ENCODE results near the gene ZNRF1.

ZNRF1 gene

DNA sequence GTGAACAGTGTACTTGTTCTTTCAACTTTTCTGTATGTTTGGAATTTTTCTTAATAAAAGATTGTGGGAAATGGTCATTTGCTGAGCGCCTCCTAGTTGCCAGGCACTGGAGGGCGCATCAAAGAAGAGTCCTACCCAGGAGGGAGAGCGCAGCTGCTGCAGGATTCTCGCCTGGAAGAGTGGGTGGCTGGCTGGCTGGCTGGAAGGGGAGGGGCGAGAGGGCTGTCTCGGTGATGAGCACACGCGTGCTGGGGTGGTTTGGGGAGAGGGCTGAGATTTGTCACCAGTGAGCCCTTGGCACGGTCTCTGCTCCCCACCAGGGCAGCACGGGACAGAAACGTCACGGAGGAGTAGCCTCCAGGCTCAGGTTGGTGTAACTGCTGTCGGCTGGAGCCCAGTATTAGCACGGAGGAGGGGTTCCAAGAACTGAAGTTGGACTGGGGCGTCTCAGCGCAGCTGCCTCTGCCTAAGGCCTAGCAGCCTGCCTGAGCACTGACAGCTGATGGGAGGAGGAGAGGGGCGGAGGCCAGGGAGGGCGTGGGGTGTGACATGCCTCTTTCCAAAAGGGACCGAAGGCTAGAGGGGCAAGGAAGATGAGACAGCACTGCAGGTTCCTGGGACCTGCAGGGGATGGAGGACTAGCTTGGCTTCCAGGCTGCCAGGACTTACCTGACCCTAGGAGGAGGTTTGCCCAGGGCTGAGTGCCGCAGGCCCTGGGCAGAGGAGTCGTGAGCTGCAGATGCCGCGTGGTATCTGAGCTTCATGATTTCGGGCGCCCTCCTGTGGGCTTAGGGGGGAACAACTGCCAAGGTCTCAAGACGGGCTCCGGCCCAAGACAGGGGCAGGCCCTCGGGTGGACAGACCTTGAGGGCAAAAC, 112.1 kb downstream of the ZNRF1 start:
- DNase-seq (ENCODE audit: low read depth) = peak; percentile 71
- TF ChIP-seq, protein P1, sequence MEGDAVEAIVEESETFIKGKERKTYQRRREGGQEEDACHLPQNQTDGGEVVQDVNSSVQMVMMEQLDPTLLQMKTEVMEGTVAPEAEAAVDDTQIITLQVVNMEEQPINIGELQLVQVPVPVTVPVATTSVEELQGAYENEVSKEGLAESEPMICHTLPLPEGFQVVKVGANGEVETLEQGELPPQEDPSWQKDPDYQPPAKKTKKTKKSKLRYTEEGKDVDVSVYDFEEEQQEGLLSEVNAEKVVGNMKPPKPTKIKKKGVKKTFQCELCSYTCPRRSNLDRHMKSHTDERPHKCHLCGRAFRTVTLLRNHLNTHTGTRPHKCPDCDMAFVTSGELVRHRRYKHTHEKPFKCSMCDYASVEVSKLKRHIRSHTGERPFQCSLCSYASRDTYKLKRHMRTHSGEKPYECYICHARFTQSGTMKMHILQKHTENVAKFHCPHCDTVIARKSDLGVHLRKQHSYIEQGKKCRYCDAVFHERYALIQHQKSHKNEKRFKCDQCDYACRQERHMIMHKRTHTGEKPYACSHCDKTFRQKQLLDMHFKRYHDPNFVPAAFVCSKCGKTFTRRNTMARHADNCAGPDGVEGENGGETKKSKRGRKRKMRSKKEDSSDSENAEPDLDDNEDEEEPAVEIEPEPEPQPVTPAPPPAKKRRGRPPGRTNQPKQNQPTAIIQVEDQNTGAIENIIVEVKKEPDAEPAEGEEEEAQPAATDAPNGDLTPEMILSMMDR (IDR thresholded peaks at IDR 0.05; ENCODE audit: low read depth, low read length, missing control alignments) = peak; percentile 93
- peak overlapping the region; percentile 6; the same call in 1 of the 2 replicates for H3K4me3 ChIP-seq (ENCODE audit: low read depth, low read length)

DNA sequence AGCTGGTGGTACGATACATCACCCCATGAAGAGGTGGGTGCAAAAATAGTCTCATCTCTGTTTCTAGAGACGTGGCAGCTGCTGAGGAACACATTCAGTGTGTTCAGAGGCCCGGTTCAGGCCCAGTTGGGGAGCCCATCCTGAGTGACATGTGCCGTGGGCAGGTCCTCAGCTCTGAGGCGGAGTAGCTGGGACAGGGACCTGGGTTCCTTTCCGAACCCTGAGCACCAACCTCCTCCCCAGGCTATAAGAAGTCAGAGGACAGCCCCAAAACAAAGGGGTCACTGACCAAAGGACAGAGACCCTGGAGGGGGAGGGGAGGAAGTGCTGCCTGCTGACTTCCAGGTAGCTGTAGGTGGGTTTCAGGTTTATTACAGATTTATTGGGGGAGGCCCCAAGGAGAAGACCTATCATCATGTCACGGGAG, 112.7 kb downstream of the ZNRF1 start:
- DNase-seq (ENCODE audit: low read depth) = no peak
- TF ChIP-seq, protein P1 (IDR thresholded peaks at IDR 0.05; ENCODE audit: low read depth, low read length, missing control alignments) = no peak
- no peak overlapping the region for H3K4me3 ChIP-seq (ENCODE audit: low read depth, low read length)

DNA sequence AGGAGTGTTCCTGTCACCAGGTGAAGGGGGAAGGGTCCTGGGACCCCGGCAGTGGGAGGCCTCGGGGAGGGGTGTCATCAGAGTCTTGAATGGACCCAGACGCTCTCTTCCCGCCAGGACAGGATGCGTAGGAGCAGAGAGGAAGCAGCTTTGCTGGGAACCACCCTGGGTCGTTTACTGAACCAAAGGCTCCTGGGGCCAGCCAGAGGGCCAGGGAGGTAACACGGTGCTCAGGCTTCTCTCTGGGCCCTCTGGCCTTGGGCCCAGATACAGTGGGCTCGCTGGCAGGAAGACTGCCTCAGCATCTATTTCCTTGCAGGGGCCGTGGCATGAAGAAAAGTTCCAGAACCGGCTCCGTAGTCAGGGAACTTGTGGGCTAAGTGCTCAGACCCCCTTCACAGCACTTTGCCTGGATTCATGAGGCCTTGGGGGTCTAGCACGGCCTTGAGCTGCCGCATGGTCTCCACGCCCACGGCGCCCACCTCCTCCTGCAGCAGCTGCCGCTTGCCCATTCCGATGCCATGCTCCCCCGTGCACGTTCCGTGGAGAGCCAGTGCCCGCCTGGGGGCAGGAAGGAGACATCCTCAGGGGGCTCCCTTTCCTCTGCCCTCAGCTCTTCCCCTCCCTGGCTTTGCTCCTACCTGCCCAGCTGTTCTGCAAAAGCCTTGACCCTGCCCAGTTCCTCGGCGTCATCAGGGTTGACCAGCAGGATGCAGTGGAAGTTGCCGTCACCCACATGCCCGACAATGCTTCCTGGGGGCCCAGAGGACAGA, 113.3 kb downstream of the ZNRF1 start:
- TF ChIP-seq, protein P1 (IDR thresholded peaks at IDR 0.05; ENCODE audit: low read depth, low read length, missing control alignments) = no peak
- no peak overlapping the region for H3K4me3 ChIP-seq (ENCODE audit: low read depth, low read length)
- DNase-seq (ENCODE audit: low read depth) = no peak

DNA sequence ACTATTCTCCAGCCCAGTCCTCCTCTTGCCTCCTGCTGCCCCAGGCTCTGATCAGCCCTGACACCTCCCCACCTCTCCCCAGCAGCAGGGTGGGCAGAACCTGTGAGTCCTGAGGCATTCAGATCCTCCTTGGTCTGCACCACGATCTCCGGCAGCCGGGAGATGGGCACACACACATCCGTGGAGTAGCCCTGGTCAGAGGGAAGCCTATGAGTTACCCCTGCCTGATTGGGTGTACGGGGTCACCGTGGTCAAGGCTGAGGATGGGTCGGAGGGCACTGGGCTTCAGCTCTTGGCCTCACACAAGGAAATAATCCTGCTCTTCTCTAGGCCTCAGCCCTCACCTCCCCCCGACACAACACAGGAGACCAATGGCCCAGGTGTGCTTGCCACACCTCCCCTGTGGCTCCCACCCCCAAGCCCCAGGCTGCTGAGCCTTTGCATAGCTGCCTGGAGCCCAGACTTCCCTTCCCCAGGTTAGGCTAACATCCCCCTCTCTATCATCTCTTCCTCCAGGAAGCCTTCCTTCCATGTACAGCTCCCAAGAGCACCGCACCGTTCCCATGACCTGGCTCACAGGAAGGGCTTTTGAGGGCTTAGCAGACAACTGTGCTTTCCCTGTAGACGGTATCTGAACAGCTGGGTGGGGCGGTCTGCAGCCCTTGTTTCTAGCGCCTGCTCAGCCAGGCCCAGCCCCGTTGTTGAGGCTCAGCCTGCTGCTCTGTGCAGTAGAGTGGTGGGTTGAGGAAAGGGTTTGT, 114.1 kb downstream of the ZNRF1 start:
- DNase-seq (ENCODE audit: low read depth) = no peak
- TF ChIP-seq, protein P1 (IDR thresholded peaks at IDR 0.05; ENCODE audit: low read depth, low read length, missing control alignments) = no peak
- no peak overlapping the region for H3K4me3 ChIP-seq (ENCODE audit: low read depth, low read length)

DNA sequence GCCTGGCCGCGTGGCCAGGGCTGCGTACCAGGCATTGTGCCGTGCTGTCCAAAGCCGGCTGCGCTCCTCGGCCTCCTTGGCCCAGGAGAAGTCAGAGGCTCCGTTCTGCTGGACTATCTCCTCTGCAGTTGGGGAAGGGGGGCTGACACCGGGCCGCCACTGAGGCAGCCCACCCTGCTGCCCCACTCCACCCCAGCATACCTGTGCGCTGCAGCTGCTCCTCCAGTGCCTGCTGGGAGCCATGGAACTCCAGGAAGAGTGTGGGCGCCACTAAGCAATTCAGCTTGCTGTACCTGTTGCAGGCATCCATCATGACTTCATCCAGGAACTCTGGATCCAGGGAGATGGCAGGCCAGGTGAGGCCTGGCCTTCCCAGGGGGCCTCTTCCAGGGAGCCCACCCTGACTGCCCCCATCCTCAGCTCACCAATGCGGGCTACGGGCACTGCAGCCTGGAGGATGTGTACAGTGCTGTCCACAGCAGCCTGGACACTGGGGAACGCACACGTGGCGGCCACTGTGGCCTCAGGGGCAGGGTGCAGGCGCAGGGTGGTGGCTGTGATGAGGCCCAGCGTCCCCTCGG, 114.8 kb downstream of the ZNRF1 start:
- TF ChIP-seq, protein P1 (IDR thresholded peaks at IDR 0.05; ENCODE audit: low read depth, low read length, missing control alignments) = no peak
- no peak overlapping the region for H3K4me3 ChIP-seq (ENCODE audit: low read depth, low read length)
- no peak for DNase-seq (ENCODE audit: low read depth)

DNA sequence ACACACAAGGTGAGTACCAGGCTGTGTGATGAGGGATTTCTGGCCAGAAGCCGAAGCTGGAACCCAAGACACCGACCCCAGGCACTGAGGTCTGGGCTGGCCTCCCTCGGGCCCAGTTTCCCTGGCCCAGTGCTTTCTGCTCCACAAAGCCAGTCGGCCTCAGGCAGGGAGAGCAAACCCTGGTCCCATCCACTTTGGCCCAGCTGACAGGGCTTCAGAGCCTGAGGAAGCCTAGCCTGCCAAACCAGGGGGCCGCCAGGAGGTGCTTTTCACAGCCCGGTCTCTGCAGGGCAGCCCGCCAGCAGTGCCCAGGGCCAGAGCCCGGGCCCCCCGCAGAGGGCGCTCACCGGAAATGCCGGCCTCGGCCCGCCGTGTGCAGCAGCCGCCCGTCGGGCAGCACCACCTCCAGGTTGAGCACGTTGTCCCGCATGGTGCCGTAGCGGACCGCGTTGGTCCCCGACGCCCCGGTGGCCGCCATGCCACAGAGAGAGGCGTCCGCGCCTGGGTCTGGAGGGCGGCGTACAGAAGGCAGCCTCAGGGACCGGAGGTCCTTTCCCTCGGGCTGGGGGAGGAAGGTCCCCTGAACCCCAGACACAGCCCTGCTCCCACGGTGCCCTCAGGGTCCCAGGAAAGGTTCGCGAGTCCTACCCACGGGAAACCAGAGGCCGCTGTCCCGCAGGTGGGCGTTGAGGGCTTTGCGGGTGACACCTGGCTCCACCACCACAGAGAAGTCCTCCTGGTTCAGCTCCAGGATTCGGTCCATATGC, 115.5 kb downstream of the ZNRF1 start:
- no peak for DNase-seq (ENCODE audit: low read depth)
- no peak overlapping the region for H3K4me3 ChIP-seq (ENCODE audit: low read depth, low read length)
- TF ChIP-seq, protein P1 (IDR thresholded peaks at IDR 0.05; ENCODE audit: low read depth, low read length, missing control alignments) = no peak

Measured in GM12864 (cell line).